GM18519 (cell line): Measurements from ENCODE around the gene USP43.

Experiments used
- ATAC-seq: cut with Tn5 transposase; IDR thresholded peaks from one replicate; pipeline ENCODE4 v1.9.1; 2021; ENCODE audit warnings: mild to moderate bottlenecking, moderate library complexity; ENCODE audit not compliant: unreplicated experiment, low FRiP score

USP43 gene

GRCh38 chr17:9702482-9702881, 57.2 kb downstream of the USP43 start:
- no peak for ATAC-seq

- ATAC-seq: no peak
Measured at GRCh38 chr17:9702914-9703780, 57.8 kb downstream of the USP43 start.

- no peak for ATAC-seq
Measured at GRCh38 chr17:9703781-9704082, 58.4 kb downstream of the USP43 start.

- ATAC-seq: no peak
Measured at GRCh38 chr17:9705745-9706144, 60.4 kb downstream of the USP43 start.

GRCh38 chr17:9707948-9708347, 62.6 kb downstream of the USP43 start:
- ATAC-seq: no peak

GRCh38 chr17:9714801-9715200, 69.5 kb downstream of the USP43 start:
- ATAC-seq: no peak

- no peak for ATAC-seq
Measured at GRCh38 chr17:9715503-9716016, 70.2 kb downstream of the USP43 start.

- ATAC-seq: no peak
Measured at GRCh38 chr17:9725575-9725974, 80.3 kb downstream of the USP43 start.

- ATAC-seq: no peak
Measured at GRCh38 chr17:9726291-9726690, 81.0 kb downstream of the USP43 start.

GRCh38 chr17:9728005-9728404, 82.7 kb downstream of the USP43 start:
- no peak for ATAC-seq

GRCh38 chr17:9728564-9728963, 83.2 kb downstream of the USP43 start:
- no peak for ATAC-seq

- no peak for ATAC-seq
Measured at GRCh38 chr17:9729034-9729650, 83.8 kb downstream of the USP43 start.

- no peak for ATAC-seq
Measured at GRCh38 chr17:9729735-9730420, 84.6 kb downstream of the USP43 start.

GRCh38 chr17:9750524-9750923, 105.2 kb downstream of the USP43 start:
- ATAC-seq: no peak

- no peak for ATAC-seq
Measured at GRCh38 chr17:9755083-9755482, 109.8 kb downstream of the USP43 start.

GRCh38 chr17:9760266-9760665, 114.9 kb downstream of the USP43 start:
- no peak for ATAC-seq

- no peak for ATAC-seq
Measured at GRCh38 chr17:9763643-9764042, 118.3 kb downstream of the USP43 start.

GRCh38 chr17:9765322-9765721, 120.0 kb downstream of the USP43 start:
- no peak for ATAC-seq

- no peak for ATAC-seq
Measured at GRCh38 chr17:9766970-9767369, 121.7 kb downstream of the USP43 start.

- no peak for ATAC-seq
Measured at GRCh38 chr17:9767432-9767991, 122.2 kb downstream of the USP43 start.

GRCh38 chr17:9768381-9768934, 123.1 kb downstream of the USP43 start:
- ATAC-seq: no peak
